ENCODE measurements around the gene SLC25A42.

The SLC25A42 gene

DNA sequence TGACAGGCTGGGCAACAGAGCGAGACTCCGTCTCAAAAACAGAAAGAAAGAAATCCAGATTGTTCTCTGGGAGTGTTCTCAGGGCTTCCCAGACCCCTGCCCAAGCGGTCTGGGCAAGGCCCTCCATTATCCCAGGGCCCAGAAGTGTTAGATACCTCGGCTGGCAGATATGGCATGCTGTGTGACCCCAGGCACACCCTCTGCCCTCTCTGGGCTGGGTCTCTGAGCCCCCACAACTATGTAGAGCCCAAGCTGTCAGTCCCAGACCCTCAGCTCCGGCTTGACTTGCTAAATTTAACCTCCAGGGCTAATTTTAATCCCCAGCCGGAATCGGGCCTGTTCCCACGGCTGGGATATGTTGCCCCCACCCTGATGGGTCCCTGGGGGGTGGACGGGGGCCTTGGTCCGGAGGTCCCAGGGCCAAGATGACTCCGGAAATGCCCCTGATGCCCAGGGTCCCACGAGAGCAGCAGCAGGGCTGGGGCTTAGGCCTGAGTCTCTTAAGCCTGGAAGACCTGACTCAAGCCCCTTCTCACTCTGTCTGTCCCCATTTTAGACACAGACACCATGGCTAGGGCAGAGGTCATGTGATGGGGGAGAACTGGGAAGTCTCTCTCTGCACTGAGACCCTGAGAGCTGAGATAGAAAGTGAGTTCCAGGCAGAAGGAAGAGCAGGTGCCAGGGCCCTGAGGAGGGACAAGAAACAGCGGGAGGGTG, 89.0 kb downstream of the SLC25A42 start:
- H3K4me3 ChIP-seq (ENCODE audit: low read depth, low read length), result no peak overlapping the region
- TF ChIP-seq, protein P1, sequence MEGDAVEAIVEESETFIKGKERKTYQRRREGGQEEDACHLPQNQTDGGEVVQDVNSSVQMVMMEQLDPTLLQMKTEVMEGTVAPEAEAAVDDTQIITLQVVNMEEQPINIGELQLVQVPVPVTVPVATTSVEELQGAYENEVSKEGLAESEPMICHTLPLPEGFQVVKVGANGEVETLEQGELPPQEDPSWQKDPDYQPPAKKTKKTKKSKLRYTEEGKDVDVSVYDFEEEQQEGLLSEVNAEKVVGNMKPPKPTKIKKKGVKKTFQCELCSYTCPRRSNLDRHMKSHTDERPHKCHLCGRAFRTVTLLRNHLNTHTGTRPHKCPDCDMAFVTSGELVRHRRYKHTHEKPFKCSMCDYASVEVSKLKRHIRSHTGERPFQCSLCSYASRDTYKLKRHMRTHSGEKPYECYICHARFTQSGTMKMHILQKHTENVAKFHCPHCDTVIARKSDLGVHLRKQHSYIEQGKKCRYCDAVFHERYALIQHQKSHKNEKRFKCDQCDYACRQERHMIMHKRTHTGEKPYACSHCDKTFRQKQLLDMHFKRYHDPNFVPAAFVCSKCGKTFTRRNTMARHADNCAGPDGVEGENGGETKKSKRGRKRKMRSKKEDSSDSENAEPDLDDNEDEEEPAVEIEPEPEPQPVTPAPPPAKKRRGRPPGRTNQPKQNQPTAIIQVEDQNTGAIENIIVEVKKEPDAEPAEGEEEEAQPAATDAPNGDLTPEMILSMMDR (IDR thresholded peaks at IDR 0.05; ENCODE audit: low read depth, low read length), result no peak
- no peak for TF ChIP-seq POLR2A (IDR thresholded peaks at IDR 0.05; ENCODE audit: extremely low read depth, insufficient read length)
- no peak for TF ChIP-seq MYC (IDR thresholded peaks at IDR 0.05; ENCODE audit: low read depth, low read length)
- TF ChIP-seq, protein P2, sequence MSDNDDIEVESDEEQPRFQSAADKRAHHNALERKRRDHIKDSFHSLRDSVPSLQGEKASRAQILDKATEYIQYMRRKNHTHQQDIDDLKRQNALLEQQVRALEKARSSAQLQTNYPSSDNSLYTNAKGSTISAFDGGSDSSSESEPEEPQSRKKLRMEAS (IDR thresholded peaks at IDR 0.05; ENCODE audit: low read depth, low read length), result no peak
- DNase-seq (ENCODE audit: low read depth), result no peak

DNA sequence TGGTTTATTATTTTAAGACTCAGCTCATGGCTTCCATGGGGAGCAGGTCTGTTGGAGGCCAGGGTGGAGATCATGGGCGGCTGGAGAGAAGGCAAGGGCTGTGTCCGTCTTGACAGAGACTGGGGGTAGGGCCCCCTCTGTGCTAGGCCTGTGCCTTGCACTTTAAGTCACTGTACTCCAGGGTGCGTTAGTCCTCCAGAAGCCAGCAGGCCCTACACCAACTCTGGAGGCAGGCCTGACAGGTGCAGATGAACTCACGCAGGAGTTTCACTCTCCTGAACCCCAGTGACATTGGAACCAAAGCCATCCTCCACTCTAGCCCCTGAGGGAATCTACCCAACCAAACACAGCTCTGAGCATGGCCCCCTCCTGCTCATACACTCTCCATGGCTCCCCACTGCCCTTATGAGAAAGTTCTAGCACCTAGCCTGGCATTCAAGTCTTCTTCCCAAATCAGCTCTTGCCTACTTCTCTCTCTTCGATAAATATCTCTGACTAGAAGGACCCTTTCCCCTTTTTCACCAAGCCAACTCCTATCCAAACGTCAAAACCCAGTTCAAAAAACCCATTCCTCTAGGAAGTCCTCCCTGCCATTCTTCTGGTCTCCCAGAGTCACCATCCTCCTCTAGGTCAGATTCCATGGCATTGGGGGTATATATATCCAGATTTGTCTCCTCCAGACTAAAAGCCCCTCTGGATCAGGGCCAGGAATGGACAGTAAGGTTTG, 91.1 kb downstream of the SLC25A42 start:
- no peak for TF ChIP-seq POLR2A (IDR thresholded peaks at IDR 0.05; ENCODE audit: extremely low read depth, insufficient read length)
- TF ChIP-seq, protein P1 (IDR thresholded peaks at IDR 0.05; ENCODE audit: low read depth, low read length), result no peak
- no peak for TF ChIP-seq MYC (IDR thresholded peaks at IDR 0.05; ENCODE audit: low read depth, low read length)
- TF ChIP-seq, protein P2 (IDR thresholded peaks at IDR 0.05; ENCODE audit: low read depth, low read length), result no peak
- no peak for DNase-seq (ENCODE audit: low read depth)

DNA sequence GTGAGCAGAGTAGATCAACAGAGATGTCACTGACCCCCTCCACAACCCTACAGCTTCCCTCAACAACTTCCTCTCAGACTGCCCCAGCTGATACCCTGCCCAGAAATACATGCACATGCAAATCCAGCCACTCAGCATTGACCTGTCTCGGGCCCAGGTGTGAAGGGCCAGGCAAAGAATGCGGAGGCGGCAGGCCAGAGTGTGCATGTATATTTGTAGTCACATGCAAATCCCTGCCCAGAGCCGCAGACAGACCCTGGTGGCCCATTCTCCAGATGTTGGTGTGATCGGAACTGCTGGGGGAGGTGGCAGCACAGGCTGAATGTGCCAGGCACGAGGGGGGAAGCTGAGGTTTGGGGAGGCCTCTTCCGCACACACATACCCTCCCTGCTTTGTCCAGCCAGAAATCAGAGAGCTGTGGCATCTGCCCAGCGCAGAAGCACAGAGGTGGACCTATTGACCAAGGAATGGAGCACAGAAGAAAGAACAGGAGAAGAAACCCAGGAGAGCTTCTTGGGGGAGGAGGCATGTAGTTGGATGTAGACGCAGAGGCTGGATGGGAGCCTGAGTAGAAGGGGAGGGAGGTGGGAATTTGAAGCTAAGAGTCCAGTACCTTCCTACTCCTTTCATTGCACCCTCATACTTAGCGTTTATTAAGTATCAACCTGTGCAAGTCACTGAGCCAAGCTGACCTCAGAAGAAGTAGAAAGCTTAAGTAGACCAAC, 91.9 kb downstream of the SLC25A42 start:
- TF ChIP-seq, protein P2 (IDR thresholded peaks at IDR 0.05; ENCODE audit: low read depth, low read length), result no peak
- TF ChIP-seq POLR2A (IDR thresholded peaks at IDR 0.05; ENCODE audit: extremely low read depth, insufficient read length) (no peak), MYC (IDR thresholded peaks at IDR 0.05; ENCODE audit: low read depth, low read length) (no peak)
- TF ChIP-seq, protein P1 (IDR thresholded peaks at IDR 0.05; ENCODE audit: low read depth, low read length), result no peak
- no peak overlapping the region for H3K4me3 ChIP-seq (ENCODE audit: low read depth, low read length)
- DNase-seq (ENCODE audit: low read depth), result no peak

More for the DNA sequence above, 91.1 kb downstream of the SLC25A42 start:
- no peak overlapping the region for H3K4me3 ChIP-seq (ENCODE audit: low read depth, low read length)

DNA sequence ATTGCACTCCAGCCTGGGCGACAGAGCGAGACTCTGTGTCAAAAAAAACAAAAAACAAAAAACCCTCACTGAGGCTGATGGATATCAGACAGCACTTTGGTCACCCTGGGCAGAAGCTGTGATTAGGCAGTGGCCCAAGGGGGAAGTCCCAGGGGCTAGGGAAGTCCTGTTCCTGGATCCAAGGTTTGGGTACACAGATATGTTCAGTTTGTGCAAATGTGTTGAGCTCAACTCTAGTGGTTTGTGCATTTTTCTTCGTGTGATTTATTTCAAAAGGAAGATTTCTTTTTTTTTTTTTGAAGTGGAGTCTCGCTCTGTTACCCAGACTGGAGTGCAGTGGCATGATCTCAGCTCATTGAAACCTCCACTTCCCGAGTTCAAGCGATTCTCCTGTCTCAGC, 94.0 kb downstream of the SLC25A42 start:
- no peak overlapping the region for H3K4me3 ChIP-seq (ENCODE audit: low read depth, low read length)
- TF ChIP-seq, protein P2 (IDR thresholded peaks at IDR 0.05; ENCODE audit: low read depth, low read length), result no peak
- TF ChIP-seq POLR2A (IDR thresholded peaks at IDR 0.05; ENCODE audit: extremely low read depth, insufficient read length) (no peak), MYC (IDR thresholded peaks at IDR 0.05; ENCODE audit: low read depth, low read length) (no peak)
- TF ChIP-seq, protein P1 (IDR thresholded peaks at IDR 0.05; ENCODE audit: low read depth, low read length), result no peak
- DNase-seq (ENCODE audit: low read depth), result no peak

DNA sequence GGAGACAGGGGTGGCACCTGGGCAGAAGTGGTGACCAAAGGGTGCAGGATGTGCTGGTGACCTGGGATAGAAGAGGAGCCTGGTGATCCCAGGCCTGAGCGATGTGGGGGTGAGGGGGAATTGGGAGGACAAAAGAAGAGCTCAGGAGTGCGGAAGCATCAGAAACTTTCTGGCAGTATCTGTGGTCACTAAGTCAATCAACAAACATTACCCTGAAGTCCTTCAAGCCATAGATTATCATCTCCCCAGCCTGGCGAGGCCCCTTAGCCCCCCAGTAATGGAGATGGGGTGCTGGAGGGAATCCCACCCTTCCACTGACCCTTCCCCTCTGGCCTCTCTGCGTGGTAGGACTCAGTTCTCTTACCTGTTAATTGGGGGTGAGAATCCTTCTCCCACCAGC, 95.7 kb downstream of the SLC25A42 start:
- TF ChIP-seq POLR2A (IDR thresholded peaks at IDR 0.05; ENCODE audit: extremely low read depth, insufficient read length) (no peak), MYC (IDR thresholded peaks at IDR 0.05; ENCODE audit: low read depth, low read length) (no peak)
- TF ChIP-seq, protein P1 (IDR thresholded peaks at IDR 0.05; ENCODE audit: low read depth, low read length), result no peak
- TF ChIP-seq, protein P2 (IDR thresholded peaks at IDR 0.05; ENCODE audit: low read depth, low read length), result no peak
- no peak for DNase-seq (ENCODE audit: low read depth)
- no peak overlapping the region for H3K4me3 ChIP-seq (ENCODE audit: low read depth, low read length)

Measured in NB4 (cell line).